Vagina (tissue), 2 donors: ENCODE measurements around the gene KIAA1549.

Experiments used
- POLR2A ChIP-seq, 2 donors: fragments of 450-650 bp; IDR thresholded peaks; one replicate each; pipeline ENCODE4 v1.6.1; 2017; ENCODE audit warnings: antibody characterized with exemption in 2 of 2, mild to moderate bottlenecking in 2 of 2, moderate library complexity in 2 of 2
- TF ChIP-seq, protein P1 (sequence below), 3 experiments: fragments of 450-650 bp in 2 of 3; fragments of 200-600 bp in 1 of 3; sonication (generic) in 1 of 3; IDR thresholded peaks; one replicate each; pipeline ENCODE4 v1.5.1; 2017 to 2019; ENCODE audit warnings: antibody characterized with exemption in 3 of 3, mild to moderate bottlenecking in 2 of 3, moderate library complexity in 2 of 3

DNA sequence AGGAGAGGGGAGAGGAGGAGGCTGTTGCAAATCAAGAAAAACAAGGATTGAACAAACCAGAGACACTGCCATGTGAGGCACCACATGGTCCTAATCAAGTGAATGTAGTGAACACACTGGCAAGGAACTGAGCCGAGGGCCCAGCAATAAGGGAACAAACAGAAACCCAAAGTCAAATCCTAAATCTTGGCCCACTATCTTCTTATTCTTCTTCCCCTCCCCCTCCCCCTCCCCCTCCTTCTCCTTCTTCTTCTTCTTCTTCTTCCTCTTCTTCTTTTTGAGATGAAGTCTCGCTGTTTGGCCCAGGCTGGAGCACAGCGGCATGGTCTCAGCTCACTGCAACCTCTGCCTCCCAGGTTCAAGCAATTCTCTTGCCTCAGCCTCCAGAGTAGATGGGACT lies 24.0 kb downstream of the KIAA1549 start:
- TF ChIP-seq, protein P1, sequence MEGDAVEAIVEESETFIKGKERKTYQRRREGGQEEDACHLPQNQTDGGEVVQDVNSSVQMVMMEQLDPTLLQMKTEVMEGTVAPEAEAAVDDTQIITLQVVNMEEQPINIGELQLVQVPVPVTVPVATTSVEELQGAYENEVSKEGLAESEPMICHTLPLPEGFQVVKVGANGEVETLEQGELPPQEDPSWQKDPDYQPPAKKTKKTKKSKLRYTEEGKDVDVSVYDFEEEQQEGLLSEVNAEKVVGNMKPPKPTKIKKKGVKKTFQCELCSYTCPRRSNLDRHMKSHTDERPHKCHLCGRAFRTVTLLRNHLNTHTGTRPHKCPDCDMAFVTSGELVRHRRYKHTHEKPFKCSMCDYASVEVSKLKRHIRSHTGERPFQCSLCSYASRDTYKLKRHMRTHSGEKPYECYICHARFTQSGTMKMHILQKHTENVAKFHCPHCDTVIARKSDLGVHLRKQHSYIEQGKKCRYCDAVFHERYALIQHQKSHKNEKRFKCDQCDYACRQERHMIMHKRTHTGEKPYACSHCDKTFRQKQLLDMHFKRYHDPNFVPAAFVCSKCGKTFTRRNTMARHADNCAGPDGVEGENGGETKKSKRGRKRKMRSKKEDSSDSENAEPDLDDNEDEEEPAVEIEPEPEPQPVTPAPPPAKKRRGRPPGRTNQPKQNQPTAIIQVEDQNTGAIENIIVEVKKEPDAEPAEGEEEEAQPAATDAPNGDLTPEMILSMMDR (IDR thresholded peaks at IDR 0.05) = no peak
- TF ChIP-seq POLR2A (IDR thresholded peaks at IDR 0.05) = no peak
